ENCODE data around the gene SFMBT2. TPM values are rescaled to one million over a fixed set of nuclear protein-coding genes. Genes with fewer than 3 reads are reported as not detected.

SFMBT2 gene
- total RNA-seq, 4 donors from 2014 or later, result 2.6 to 26.4 (median 4.5) TPM

- Histone ChIP-seq H3K4me3 (no peak overlapping the region), H3K36me3 (no peaks in the 10 kb centered on the region), H3K27me3 (no peaks in the 10 kb centered on the region), H3K4me1 (no peaks in the 10 kb centered on the region), H3K9me3 (no peaks in the 10 kb centered on the region), H3K27ac (no peak overlapping the region)
- no peak for TF ChIP-seq CTCF (IDR thresholded peaks at IDR 0.05)
- no peak for TF ChIP-seq POLR2A (IDR thresholded peaks at IDR 0.05)
- DNase-seq, result no peak
Measured at GRCh38 chr10:7438196-7438986, 27.6 kb upstream of the SFMBT2 start.

GRCh38 chr10:7436490-7437100, 25.8 kb upstream of the SFMBT2 start:
- Histone ChIP-seq H3K27me3 (no peaks in the 10 kb centered on the region), H3K9me3 (no peaks in the 10 kb centered on the region), H3K4me1 (no peaks in the 10 kb centered on the region), H3K4me3 (no peak overlapping the region), H3K27ac (no peak overlapping the region), H3K36me3 (no peaks in the 10 kb centered on the region)
- TF ChIP-seq POLR2A (IDR thresholded peaks at IDR 0.05), result no peak
- no peak for TF ChIP-seq CTCF (IDR thresholded peaks at IDR 0.05)
- no peak for DNase-seq

GRCh38 chr10:7435674-7436073, 24.8 kb upstream of the SFMBT2 start:
- Histone ChIP-seq H3K27me3 (no peaks in the 10 kb centered on the region), H3K4me1 (no peaks in the 10 kb centered on the region), H3K9me3 (no peaks in the 10 kb centered on the region), H3K27ac (no peak overlapping the region), H3K36me3 (no peaks in the 10 kb centered on the region), H3K4me3 (no peak overlapping the region)
- no peak for TF ChIP-seq POLR2A (IDR thresholded peaks at IDR 0.05)
- no peak for TF ChIP-seq CTCF (IDR thresholded peaks at IDR 0.05)
- no peak for DNase-seq

- no peak for DNase-seq
- H3K4me1 ChIP-seq, result no peaks in the 10 kb centered on the region
- no peaks in the 10 kb centered on the region for H3K27me3 ChIP-seq
- H3K9me3 ChIP-seq, result no peaks in the 10 kb centered on the region
- H3K36me3 ChIP-seq, result no peaks in the 10 kb centered on the region
- TF ChIP-seq POLR2A (IDR thresholded peaks at IDR 0.05) (no peak), CTCF (IDR thresholded peaks at IDR 0.05) (no peak)
- H3K27ac ChIP-seq, result no peak overlapping the region
- H3K4me3 ChIP-seq, result no peak overlapping the region
Measured at GRCh38 chr10:7434378-7434777, 23.5 kb upstream of the SFMBT2 start.

- Histone ChIP-seq H3K27ac (no peak overlapping the region), H3K36me3 (no peaks in the 10 kb centered on the region), H3K4me1 (no peaks in the 10 kb centered on the region), H3K4me3 (no peak overlapping the region), H3K9me3 (no peaks in the 10 kb centered on the region), H3K27me3 (no peaks in the 10 kb centered on the region)
- TF ChIP-seq POLR2A (IDR thresholded peaks at IDR 0.05) (no peak), CTCF (IDR thresholded peaks at IDR 0.05) (no peak)
- DNase-seq, result no peak
Measured at GRCh38 chr10:7433861-7434260, 23.0 kb upstream of the SFMBT2 start.
